IMR-90 (cell line): ENCODE results near the gene KIF16B. TPM values are rescaled to one million over a fixed set of nuclear protein-coding genes. Genes with fewer than 3 reads are reported as not detected.

Source experiments
- ATAC-seq: fragments of 200-7000 bp; cut with Tn5 transposase; 2 replicates; pipeline ENCODE4 v1.9.1; 2020; ENCODE audit warnings: low read depth, mild to moderate bottlenecking, moderate library complexity
- BruUV-seq: library from RNA; stranded (reverse); fragments of 400-500 nt; replicated peaks from 2 replicates; lab custom pipeline; 2021; lab: Mats Ljungman, UMichigan
- CTCF ChIA-PET: fragments of 300-600 bp; formaldehyde crosslinking; extraction: SDS; loops from one replicate; lab custom pipeline; 2021; ENCODE audit warnings: antibody characterized with exemption; lab: Yijun Ruan, JAX
- POLR2A ChIA-PET: fragments of 300-600 bp; sonication (Branson Sonifier 250); formaldehyde crosslinking; loops from one replicate; lab custom pipeline; 2022; ENCODE audit warnings: antibody characterized with exemption; ENCODE audit not compliant: unreplicated experiment; lab: Charles Lee
- DNase-seq: peaks from one replicate; pipeline ENCODE4 v3.0.0; 2013
- H2AFZ ChIP-seq: replicated peaks from 2 replicates; pipeline ENCODE3; 2013; ENCODE audit warnings: low read length, mild to moderate bottlenecking; ENCODE audit not compliant: poor library complexity
- H2AK5ac ChIP-seq: 2 replicates; pipeline ENCODE4 v1.6.1; 2013; ENCODE audit warnings: low read depth, low read length, inconsistent platforms
- H2AK9ac ChIP-seq: replicated peaks from 2 replicates; pipeline ENCODE3; 2013; ENCODE audit warnings: mild to moderate bottlenecking, low read depth, low read length, moderate library complexity; ENCODE audit not compliant: poor library complexity
- H2BK120ac ChIP-seq: 2 replicates; pipeline ENCODE4 v1.6.1; 2013; ENCODE audit warnings: low read depth, low read length, inconsistent platforms
- H2BK15ac ChIP-seq: 3 replicates; pipeline ENCODE4 v1.6.1; 2013; ENCODE audit warnings: low read depth, low read length, inconsistent platforms
- H2BK20ac ChIP-seq: 2 replicates; pipeline ENCODE4 v1.6.1; 2013; ENCODE audit warnings: low read depth, mild to moderate bottlenecking, inconsistent platforms, low read length, moderate library complexity
- H2BK5ac ChIP-seq: 2 replicates; pipeline ENCODE4 v1.6.1; 2013; ENCODE audit warnings: mild to moderate bottlenecking, low read depth, low read length, inconsistent platforms; ENCODE audit not compliant: poor library complexity, severe bottlenecking
- H3K14ac ChIP-seq: replicated peaks from 2 replicates; pipeline ENCODE4 v1.6.1; 2013; ENCODE audit warnings: low read depth, low read length, inconsistent platforms
- H3K18ac ChIP-seq: 2 replicates; pipeline ENCODE4 v1.6.1; 2013; ENCODE audit warnings: low read depth, low read length, control low read depth
- H3K23ac ChIP-seq: 2 replicates; pipeline ENCODE4 v1.6.1; 2013; ENCODE audit warnings: low read depth, low read length, inconsistent platforms
- H3K27ac ChIP-seq: 2 replicates; pipeline ENCODE4 v1.5.1; 2013; ENCODE audit warnings: mild to moderate bottlenecking, control low read depth, low read length; ENCODE audit not compliant: insufficient read depth
- H3K27me3 ChIP-seq: 2 replicates; pipeline ENCODE4 v1.6.1; 2013; ENCODE audit warnings: low read length; ENCODE audit not compliant: control insufficient read depth, insufficient read depth
- H3K36me3 ChIP-seq: 2 replicates; pipeline ENCODE4 v1.6.1; 2013; ENCODE audit warnings: low read length, mixed read lengths; ENCODE audit not compliant: control insufficient read depth, insufficient read depth
- H3K4ac ChIP-seq: 2 replicates; pipeline ENCODE4 v1.6.1; 2013; ENCODE audit warnings: low read depth, low read length, inconsistent platforms
- H3K4me1 ChIP-seq: 2 replicates; pipeline ENCODE4 v1.6.1; 2013; ENCODE audit warnings: low read length, mixed read lengths; ENCODE audit not compliant: control insufficient read depth, insufficient read depth
- H3K4me2 ChIP-seq: 2 replicates; pipeline ENCODE4 v1.6.1; 2013; ENCODE audit warnings: low read depth, mild to moderate bottlenecking, control low read depth, low read length, moderate library complexity
- H3K4me3 ChIP-seq: 2 replicates; pipeline ENCODE4 v1.5.1; 2013; ENCODE audit warnings: low read depth, mild to moderate bottlenecking, control low read depth, low read length, moderate library complexity; ENCODE audit not compliant: insufficient read depth
- H3K56ac ChIP-seq: 2 replicates; pipeline ENCODE4 v1.6.1; 2013; ENCODE audit warnings: low read length, inconsistent platforms; ENCODE audit not compliant: insufficient read depth; ENCODE audit errors: extremely low read depth
- H3K79me1 ChIP-seq, 2 experiments: 2 replicates each; pipeline ENCODE4 v1.6.1; 2013; ENCODE audit warnings: low read length in 2 of 2, inconsistent platforms in 1 of 2, low read depth in 1 of 2
- H3K9ac ChIP-seq: 2 replicates; pipeline ENCODE4 v1.6.1; 2013; ENCODE audit warnings: low read depth, low read length, control low read depth
- H3K9me1 ChIP-seq: 2 replicates; pipeline ENCODE4 v1.6.1; 2013; ENCODE audit warnings: low read length, inconsistent platforms; ENCODE audit not compliant: insufficient read depth
- H3K9me3 ChIP-seq: 2 replicates; pipeline ENCODE4 v1.6.1; 2013; ENCODE audit warnings: low read length; ENCODE audit not compliant: control insufficient read depth, insufficient read depth
- H4K20me1 ChIP-seq: 2 replicates; pipeline ENCODE4 v1.6.1; 2013; ENCODE audit warnings: low read length, inconsistent platforms; ENCODE audit not compliant: insufficient read depth
- H4K5ac ChIP-seq: 2 replicates; pipeline ENCODE4 v1.6.1; 2013; ENCODE audit warnings: mild to moderate bottlenecking, low read depth, low read length, control low read depth
- H4K8ac ChIP-seq, 2 experiments: 2 replicates each; pipeline ENCODE4 v1.6.1; 2013; ENCODE audit warnings: low read depth in 2 of 2, low read length in 2 of 2, control low read depth in 1 of 2, inconsistent platforms in 1 of 2
- H4K91ac ChIP-seq: 2 replicates; pipeline ENCODE4 v1.6.1; 2013; ENCODE audit warnings: low read depth, low read length, inconsistent platforms; ENCODE audit not compliant: insufficient read depth
- BHLHE40 ChIP-seq: fragments of 150-350 bp; IDR thresholded peaks from 2 replicates; pipeline ENCODE4 v1.6.1; 2016; ENCODE audit warnings: mild to moderate bottlenecking, low read depth, low read length
- CEBPB ChIP-seq: IDR thresholded peaks from 2 replicates; pipeline ENCODE4 v1.6.1; 2012; ENCODE audit warnings: low read depth, low read length, improper control_type of control experiment
- CHD1 ChIP-seq: IDR thresholded peaks from 2 replicates; pipeline ENCODE4 v1.6.1; 2012; ENCODE audit warnings: low read depth, low read length, improper control_type of control experiment
- CTCF ChIP-seq: conservative IDR thresholded peaks from 2 replicates; pipeline ENCODE4 v1.5.1; 2012; ENCODE audit warnings: mild to moderate bottlenecking, low read depth, low read length, improper control_type of control experiment
- ELK1 ChIP-seq: fragments of 150-350 bp; IDR thresholded peaks from 2 replicates; pipeline ENCODE4 v1.6.1; 2016; ENCODE audit warnings: low read depth, mild to moderate bottlenecking, low read length, moderate library complexity, borderline replicate concordance
- MAZ ChIP-seq: IDR thresholded peaks from 2 replicates; pipeline ENCODE4 v1.6.1; 2012; ENCODE audit warnings: low read depth, mild to moderate bottlenecking, low read length, improper control_type of control experiment, moderate library complexity, borderline replicate concordance
- MXI1 ChIP-seq: IDR thresholded peaks from 2 replicates; pipeline ENCODE4 v1.6.1; 2012; ENCODE audit warnings: low read depth, mild to moderate bottlenecking, low read length, moderate library complexity, borderline replicate concordance
- NFE2L2 ChIP-seq: fragments of 150-350 bp; IDR thresholded peaks from 2 replicates; pipeline ENCODE4 v1.6.1; 2016; ENCODE audit warnings: low read depth, mild to moderate bottlenecking, low read length
- POLR2A ChIP-seq: IDR thresholded peaks from 2 replicates; pipeline ENCODE4 v1.6.1; 2012; ENCODE audit warnings: mild to moderate bottlenecking, low read depth, low read length
- RAD21 ChIP-seq: IDR thresholded peaks from 2 replicates; pipeline ENCODE4 v1.6.1; 2012; ENCODE audit warnings: low read length, improper control_type of control experiment
- RCOR1 ChIP-seq: IDR thresholded peaks from 2 replicates; pipeline ENCODE4 v1.6.1; 2012; ENCODE audit warnings: mild to moderate bottlenecking, low read length, improper control_type of control experiment; ENCODE audit not compliant: insufficient replicate concordance
- RFX5 ChIP-seq: IDR thresholded peaks from 2 replicates; pipeline ENCODE4 v1.8.0; 2012; ENCODE audit warnings: low read depth, mild to moderate bottlenecking, low read length, moderate library complexity
- SMC3 ChIP-seq: fragments of 150-350 bp; IDR thresholded peaks from 2 replicates; pipeline ENCODE4 v1.6.1; 2016; ENCODE audit warnings: low read depth, mild to moderate bottlenecking, antibody characterized with exemption, low read length, moderate library complexity
- WGBS, 2 experiments: methylation state at CpG; one replicate each; pipeline versions ENCODE4 v1.1.5 to v1.1.7; 2013; ENCODE audit warnings: missing lambda C conversion rate in 2 of 2; ENCODE audit not compliant: insufficient read length in 1 of 2; ENCODE audit errors: extremely low coverage in 2 of 2; 5-methylcytosine and 5-hydroxymethylcytosine counted together
- dilution Hi-C: fragments of 300-500 bp; cut with HindIII; formaldehyde crosslinking; loops from one replicate; pipeline ENCODE4 v1.14.3; 2018; ENCODE audit warnings: low sequenced_read_pairs; ENCODE audit not compliant: unreplicated experiment
- in situ Hi-C: fragments of 300-500 bp; cut with MboI; formaldehyde crosslinking; loops from 3 replicates; pipeline ENCODE4 v1.14.3; 2019; ENCODE audit warnings: low sequenced_read_pairs, inconsistent platforms, mixed read lengths
- intact Hi-C: fragments of 100-400 bp; cut with micrococcal nuclease; formaldehyde crosslinking; loops from 2 replicates; pipeline ENCODE4 v1.10.0; 2022
- polyA plus RNA-seq, 3 experiments: library from polyadenylated mRNA; depleted of rRNA; stranded (reverse); fragments of >200 nt; gene quantifications; 2 replicates each; pipeline ENCODE4 v1.2.3, GENCODE V29; 2012; ENCODE audit warnings: low replicate concordance in 1 of 3
- total RNA-seq: library from RNA; depleted of rRNA; stranded (reverse); fragments of >200 nt; gene quantifications from 2 replicates; pipeline ENCODE4 v1.2.3, GENCODE V29; 2012
- TF ChIP-seq, protein P1 (sequence below): fragments of 150-350 bp; IDR thresholded peaks from 2 replicates; pipeline ENCODE4 v1.6.1; 2017; ENCODE audit warnings: mild to moderate bottlenecking, antibody characterized with exemption, low read length, low read depth

KIF16B gene
- total and polyA plus RNA-seq, 2 of the 4 experiments (the other 2 are of a cell fraction), result 4.7 to 10.0 TPM

- no peak for TF ChIP-seq ELK1
- TF ChIP-seq MXI1, result no peak
These were observed 154.6 kb downstream of the KIF16B start (continued) for GRCh38 chr20:16418616-16419015.

DNA sequence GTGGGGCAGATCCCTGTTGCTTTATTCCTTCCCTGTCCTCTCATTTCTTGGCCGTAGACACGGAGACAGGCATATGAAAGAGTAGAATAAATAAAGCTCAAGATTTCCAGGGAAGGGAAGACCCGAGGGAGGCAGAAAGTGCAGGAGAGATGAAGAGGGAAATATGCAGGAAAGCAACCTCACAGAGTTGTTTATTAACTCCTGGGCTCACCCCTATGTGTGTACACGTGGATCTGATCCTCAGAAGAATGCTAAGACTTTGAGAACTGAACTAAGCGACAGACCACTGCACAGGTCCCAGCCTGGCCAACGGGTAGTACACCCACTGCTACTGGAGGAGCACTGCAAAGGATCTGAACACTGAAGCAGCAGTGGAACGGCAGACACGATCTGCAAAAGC is 156.2 kb downstream of the KIF16B start:
- Histone ChIP-seq H3K79me1 (no peaks in the 10 kb centered on the region), H3K56ac (no peak overlapping the region), H3K9ac (no peak overlapping the region), H2AFZ (no peak overlapping the region), H3K4me1 (no peaks in the 10 kb centered on the region), H3K36me3 (no peaks in the 10 kb centered on the region), H3K4me3 (no peak overlapping the region), H3K27me3 (no peaks in the 10 kb centered on the region), H3K4ac (no peak overlapping the region), H3K18ac (no peak overlapping the region), H4K20me1 (no peaks in the 10 kb centered on the region), H3K9me1 (no peaks in the 10 kb centered on the region), H4K5ac (no peak overlapping the region), H3K14ac (no peak overlapping the region), H2BK15ac (no peak overlapping the region), H2BK5ac (no peak overlapping the region), H4K91ac (no peak overlapping the region), H2BK120ac (no peak overlapping the region), H3K4me2 (no peak overlapping the region), H3K23ac (no peak overlapping the region), H4K8ac (no peak overlapping the region), H3K27ac (no peak overlapping the region), H2AK5ac (no peak overlapping the region), H2AK9ac (no peak overlapping the region), H3K9me3 (no peaks in the 10 kb centered on the region), H2BK20ac (no peak overlapping the region)
- BruUV-seq, result no TSS peak
- DNase-seq (no peak), ATAC-seq (no peak)
- dilution Hi-C loops (no loop called here), intact Hi-C loops (loop anchor here (10.0 kb wide), 1 partner anchor 202 kb away; no protein-coding TSS in a partner anchor), in situ Hi-C loops (no loop called here)
- 93% methylated on average over 2 of the region's 8 CpGs; no CpG with 5 or more reads in 1 of the 2 experiments for WGBS, 2 experiments
- ChIA-PET POLR2A (no interaction called here), CTCF (no interaction called here)
- TF ChIP-seq MXI1, result no peak
- TF ChIP-seq CTCF, result no peak
- no peak for TF ChIP-seq NFE2L2
- TF ChIP-seq RAD21, result no peak
- TF ChIP-seq CHD1, result no peak
- TF ChIP-seq MAZ, result no peak
- no peak for TF ChIP-seq RCOR1
- TF ChIP-seq BHLHE40, result no peak
- TF ChIP-seq CEBPB, result no peak
- no peak for TF ChIP-seq POLR2A
- TF ChIP-seq, protein P1, sequence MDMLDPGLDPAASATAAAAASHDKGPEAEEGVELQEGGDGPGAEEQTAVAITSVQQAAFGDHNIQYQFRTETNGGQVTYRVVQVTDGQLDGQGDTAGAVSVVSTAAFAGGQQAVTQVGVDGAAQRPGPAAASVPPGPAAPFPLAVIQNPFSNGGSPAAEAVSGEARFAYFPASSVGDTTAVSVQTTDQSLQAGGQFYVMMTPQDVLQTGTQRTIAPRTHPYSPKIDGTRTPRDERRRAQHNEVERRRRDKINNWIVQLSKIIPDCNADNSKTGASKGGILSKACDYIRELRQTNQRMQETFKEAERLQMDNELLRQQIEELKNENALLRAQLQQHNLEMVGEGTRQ, result no peak
- TF ChIP-seq SMC3, result no peak
- no peak for TF ChIP-seq RFX5
